ENCODE results near the gene SELENOO.

GRCh38 chr22:50197856-50198623 is 2.8 kb upstream of the SELENOO start:
- no peak for TF ChIP-seq CTCF (IDR thresholded peaks at IDR 0.05)
- TF ChIP-seq EZH2 (IDR thresholded peaks at IDR 0.05; ENCODE audit: borderline replicate concordance, insufficient read depth, low read depth, low read length, poor library complexity, severe bottlenecking) = no peak
